Kidney (tissue), 14 donors: ENCODE data around the gene CCAR1. TPM values are rescaled to one million over a fixed set of nuclear protein-coding genes. Genes with fewer than 3 reads are reported as not detected.

Source experiments
- DNase-seq, 5 donors: peaks; one replicate each; pipeline ENCODE4 v3.0.0-alpha.2; 2013 to 2020
- FAIRE-seq: peaks from 2 replicates; lab custom pipeline; 2012; peaks lifted over from hg19 to GRCh38; lab: Jason Lieb, UNC
- H3K27ac ChIP-seq, 2 donors: one replicate each; pipeline ENCODE4 v1.7.0; 2013; ENCODE audit warnings: low read depth in 2 of 2, low read length in 2 of 2, inconsistent platforms in 1 of 2
- H3K27me3 ChIP-seq: one replicate; pipeline ENCODE4 v1.7.1; 2013; ENCODE audit warnings: low read length, inconsistent platforms; ENCODE audit not compliant: control insufficient read depth, insufficient read depth
- H3K36me3 ChIP-seq, 3 donors: one replicate each; pipeline versions ENCODE4 v1.7.0 to v1.7.1; 2013; ENCODE audit warnings: low read length in 3 of 3, control low read depth in 1 of 3, inconsistent platforms in 1 of 3; ENCODE audit not compliant: insufficient read depth in 3 of 3, control insufficient read depth in 2 of 3
- H3K4me1 ChIP-seq, 3 donors: one replicate each; pipeline versions ENCODE4 v1.7.0 to v1.7.1; 2013; ENCODE audit warnings: low read length in 3 of 3, inconsistent platforms in 1 of 3, low read depth in 1 of 3; ENCODE audit not compliant: control insufficient read depth in 2 of 3, insufficient read depth in 2 of 3
- H3K4me3 ChIP-seq, 3 donors: one replicate each; pipeline versions ENCODE4 v1.7.0 to v1.8.1; 2013; ENCODE audit warnings: low read length in 3 of 3, control low read depth in 1 of 3, inconsistent platforms in 1 of 3
- H3K9ac ChIP-seq, 3 donors: one replicate each; pipeline versions ENCODE4 v1.7.0 to v1.7.1; 2013; ENCODE audit warnings: low read length in 3 of 3, control low read depth in 1 of 3, inconsistent platforms in 1 of 3
- H3K9me3 ChIP-seq, 3 donors: one replicate each; pipeline versions ENCODE4 v1.7.0 to v1.7.1; 2013; ENCODE audit warnings: low read length in 3 of 3, control low read depth in 1 of 3, inconsistent platforms in 1 of 3; ENCODE audit not compliant: control insufficient read depth in 2 of 3, insufficient read depth in 1 of 3
- CTCF ChIP-seq: IDR thresholded peaks from 3 replicates; pipeline ENCODE4 v1.5.1; 2012; ENCODE audit warnings: mild to moderate bottlenecking, moderate library complexity, borderline replicate concordance; ENCODE audit not compliant: insufficient read depth; ENCODE audit errors: extremely low read depth
- intact Hi-C: fragments of 100-400 bp; cut with DNase I; formaldehyde crosslinking; loops from one replicate; pipeline ENCODE4 v1.11.1; 2022
- polyA plus RNA-seq: library from polyadenylated mRNA; stranded (reverse); fragments of 350-450 nt; fragmentation: Illumina TruSeq; extraction: RNeasy Lipid Tissue Mini Kit (QIAGEN cat#74804); gene quantifications from one replicate; pipeline ENCODE4 v1.2.3, GENCODE V29; 2014; ENCODE audit warnings: low read depth, low replicate concordance; ENCODE audit not compliant: insufficient read depth
- total RNA-seq: library from RNA; stranded (reverse); fragmentation: NEBNext Ultra II Directional; extraction: Animal tissue kit (Norgen Biotek cat#: 25700); gene quantifications from one replicate; pipeline ENCODE4 v1.2.1, GENCODE V29; 2021
- donor health status: control.
- donor health status: control.
- donor health status: control.
- donor health status: control.
- donor health status: control.
- donor health status: DM: yes; HTN: yes; CAD: no.
- donor health status: Normal renal cell carcinoma (clear cell type).

The CCAR1 gene
- total and polyA plus RNA-seq, 2 donors from 2014 or later, result 45.2 to 54.4 TPM

- no peak overlapping the region for H3K9ac ChIP-seq
- H3K4me1 ChIP-seq, result no peaks in the 10 kb centered on the region
- H3K27ac ChIP-seq, result no peak overlapping the region
- peak in 2 of 5 donors; percentile 12 to 21 for DNase-seq
- no peaks in the 10 kb centered on the region for H3K27me3 ChIP-seq
- intact Hi-C loops, result no loop called here
- H3K36me3 ChIP-seq, result peaks cover 7 to 53% (median 11%) of the 10 kb centered on the region in 3 donors
- H3K9me3 ChIP-seq, result no peaks in the 10 kb centered on the region
- no peak overlapping the region for H3K4me3 ChIP-seq
- no peak for FAIRE-seq
- TF ChIP-seq CTCF, result no peak
These were observed 60.9 kb downstream of the CCAR1 start for GRCh38 chr10:68781613-68782574.

- Histone ChIP-seq H3K4me1 (no peaks in the 10 kb centered on the region), H3K36me3 (peaks cover 7 to 55% (median 16%) of the 10 kb centered on the region in 3 donors), H3K9me3 (no peaks in the 10 kb centered on the region), H3K9ac (no peak overlapping the region), H3K27ac (no peak overlapping the region), H3K4me3 (no peak overlapping the region), H3K27me3 (no peaks in the 10 kb centered on the region)
- intact Hi-C loops, result no loop called here
- no peak for DNase-seq
- no peak for FAIRE-seq
- no peak for TF ChIP-seq CTCF
These were observed 63.4 kb downstream of the CCAR1 start for GRCh38 chr10:68784476-68784875.

- peaks cover 3 to 48% (median 16%) of the 10 kb centered on the region in 3 donors for H3K36me3 ChIP-seq
These were observed 66.8 kb downstream of the CCAR1 start for GRCh38 chr10:68787813-68788212.

More at GRCh38 chr10:68787813-68788212, 66.8 kb downstream of the CCAR1 start:
- Histone ChIP-seq H3K9me3 (no peaks in the 10 kb centered on the region), H3K9ac (no peak overlapping the region), H3K4me1 (no peaks in the 10 kb centered on the region), H3K4me3 (no peak overlapping the region), H3K27me3 (no peaks in the 10 kb centered on the region), H3K27ac (no peak overlapping the region)
- DNase-seq (no peak), FAIRE-seq (no peak)
- intact Hi-C loops, result no loop called here
- TF ChIP-seq CTCF, result no peak
